Activated T-cell treated with anti-CD3 and anti-CD28 coated beads, Interleukin-2, amount 50 U/mL, for 48 hours (primary cell): ENCODE results near the gene PJA2.
"Not testable (repeated sequence)": the region's sequence is repeated elsewhere in the genome, so short reads cannot be mapped to it uniquely, and the experiment has no call there.

ENCODE experiments used
- DNase-seq, 2 experiments: peaks; one replicate each; pipeline ENCODE4 v3.0.0-alpha.2; 2020

The PJA2 gene

GRCh38 chr5:109307456-109307855 lies 102.3 kb downstream of the PJA2 start:
- no peak for DNase-seq

- DNase-seq: no peak
These were observed 104.4 kb downstream of the PJA2 start for GRCh38 chr5:109305352-109305751.

GRCh38 chr5:109304309-109304708 lies 105.5 kb downstream of the PJA2 start:
- DNase-seq: no peak

- DNase-seq: no peak
These were observed 109.4 kb downstream of the PJA2 start for GRCh38 chr5:109300367-109300766.

- DNase-seq: no peak
These were observed 110.2 kb downstream of the PJA2 start for GRCh38 chr5:109299557-109299956.

- no peak for DNase-seq
These were observed 111.0 kb downstream of the PJA2 start for GRCh38 chr5:109298794-109299193.

- no peak for DNase-seq
These were observed 111.9 kb downstream of the PJA2 start for GRCh38 chr5:109297900-109298299.

GRCh38 chr5:109291090-109291489 lies 118.7 kb downstream of the PJA2 start:
- no peak for DNase-seq

- DNase-seq: no peak
These were observed 119.5 kb downstream of the PJA2 start for GRCh38 chr5:109290231-109290630.

- DNase-seq: not testable (repeated sequence)
These were observed 123.1 kb downstream of the PJA2 start for GRCh38 chr5:109286628-109287027.
